Endothelial cell of hepatic sinusoid (primary cell): ENCODE results near the gene EXOC3L1.

Experiments
- in situ Hi-C: cut with HindIII; loops from 2 replicates; pipeline ENCODE4 v1.10.0; 2017; ENCODE audit warnings: low sequenced_read_pairs

EXOC3L1 gene

GRCh38 chr16:67150047-67150832 lies 39.7 kb downstream of the EXOC3L1 start:
- in situ Hi-C loops: no loop called here

- in situ Hi-C loops: no loop called here
Observed at GRCh38 chr16:67149276-67150046, 40.5 kb downstream of the EXOC3L1 start.

- in situ Hi-C loops: no loop called here
Observed at GRCh38 chr16:67148656-67149275, 41.2 kb downstream of the EXOC3L1 start.

- in situ Hi-C loops: no loop called here
Observed at GRCh38 chr16:67148221-67148620, 41.7 kb downstream of the EXOC3L1 start.

- in situ Hi-C loops: no loop called here
Observed at GRCh38 chr16:67147437-67148140, 42.3 kb downstream of the EXOC3L1 start.

GRCh38 chr16:67146523-67147357 lies 43.2 kb downstream of the EXOC3L1 start:
- in situ Hi-C loops: no loop called here

GRCh38 chr16:67145746-67146145 lies 44.2 kb downstream of the EXOC3L1 start:
- in situ Hi-C loops: no loop called here

- in situ Hi-C loops: no loop called here
Observed at GRCh38 chr16:67144943-67145342, 45.0 kb downstream of the EXOC3L1 start.

- in situ Hi-C loops: no loop called here
Observed at GRCh38 chr16:67142342-67142741, 47.6 kb downstream of the EXOC3L1 start.

GRCh38 chr16:67141391-67141790 lies 48.5 kb downstream of the EXOC3L1 start:
- in situ Hi-C loops: no loop called here

- in situ Hi-C loops: no loop called here
Observed at GRCh38 chr16:67137605-67138004, 52.3 kb downstream of the EXOC3L1 start.
